MM.1S (cell line): Measurements from ENCODE around the gene ITGB2.

Experiments
- CTCF ChIP-seq: fragments of 300-600 bp; sonication (generic); IDR thresholded peaks from 2 replicates; pipeline ENCODE4 v1.5.1; 2016; ENCODE audit warnings: antibody characterized with exemption, low read length, mixed read lengths
- EZH2 ChIP-seq: fragments of 300-600 bp; sonication (generic); optimal IDR thresholded peaks from 2 replicates; pipeline ENCODE3; 2017; ENCODE audit warnings: low read depth, mild to moderate bottlenecking, antibody characterized with exemption, low read length, mixed read lengths

DNA sequence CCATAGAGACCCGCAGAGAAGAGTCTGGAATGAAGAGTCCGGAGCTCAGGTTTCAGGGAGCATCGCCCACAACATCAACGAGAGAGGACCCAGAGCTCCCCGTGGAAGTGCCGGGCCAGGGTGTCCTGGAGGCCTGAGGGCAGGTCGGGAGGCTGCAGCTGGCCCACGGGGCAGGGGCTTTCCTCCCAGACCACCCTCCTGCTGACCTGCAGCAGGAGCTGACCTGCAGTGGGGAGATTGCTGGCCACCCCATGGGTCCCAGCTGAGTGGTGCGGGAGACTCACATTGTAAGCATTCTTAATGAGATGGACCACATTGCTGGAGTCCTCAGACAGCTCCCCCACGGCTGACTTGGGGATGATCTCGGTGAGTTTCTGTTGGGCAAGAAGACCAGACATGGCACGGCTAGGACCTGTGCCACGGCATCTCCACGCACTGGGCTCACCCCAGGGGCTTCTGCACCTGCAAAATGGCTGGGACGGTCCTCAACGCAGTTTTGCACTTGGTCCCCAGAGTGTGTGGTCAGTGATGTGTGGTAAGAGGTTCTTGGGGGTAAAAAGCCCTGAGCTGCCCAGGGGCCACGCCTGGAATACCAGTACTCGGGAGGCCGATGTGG is 25.9 kb downstream of the ITGB2 start:
- no peak for TF ChIP-seq EZH2
- TF ChIP-seq CTCF, result no peak
